ENCODE results near the gene LRIG1.

GRCh38 chr3:66425032-66425431 is 75.8 kb downstream of the LRIG1 start:
- TF ChIP-seq, protein P1, sequence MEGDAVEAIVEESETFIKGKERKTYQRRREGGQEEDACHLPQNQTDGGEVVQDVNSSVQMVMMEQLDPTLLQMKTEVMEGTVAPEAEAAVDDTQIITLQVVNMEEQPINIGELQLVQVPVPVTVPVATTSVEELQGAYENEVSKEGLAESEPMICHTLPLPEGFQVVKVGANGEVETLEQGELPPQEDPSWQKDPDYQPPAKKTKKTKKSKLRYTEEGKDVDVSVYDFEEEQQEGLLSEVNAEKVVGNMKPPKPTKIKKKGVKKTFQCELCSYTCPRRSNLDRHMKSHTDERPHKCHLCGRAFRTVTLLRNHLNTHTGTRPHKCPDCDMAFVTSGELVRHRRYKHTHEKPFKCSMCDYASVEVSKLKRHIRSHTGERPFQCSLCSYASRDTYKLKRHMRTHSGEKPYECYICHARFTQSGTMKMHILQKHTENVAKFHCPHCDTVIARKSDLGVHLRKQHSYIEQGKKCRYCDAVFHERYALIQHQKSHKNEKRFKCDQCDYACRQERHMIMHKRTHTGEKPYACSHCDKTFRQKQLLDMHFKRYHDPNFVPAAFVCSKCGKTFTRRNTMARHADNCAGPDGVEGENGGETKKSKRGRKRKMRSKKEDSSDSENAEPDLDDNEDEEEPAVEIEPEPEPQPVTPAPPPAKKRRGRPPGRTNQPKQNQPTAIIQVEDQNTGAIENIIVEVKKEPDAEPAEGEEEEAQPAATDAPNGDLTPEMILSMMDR (conservative IDR thresholded peaks at IDR 0.05; ENCODE audit: low read depth, low read length): no peak
- no peak for TF ChIP-seq EZH2phosphoT487 (IDR thresholded peaks at IDR 0.05; ENCODE audit: borderline replicate concordance, low read length)

All from PC-3 (cell line).